ENCODE results near the gene IST1.
"Not testable (repeated sequence)": the region's sequence is repeated elsewhere in the genome, so short reads cannot be mapped to it uniquely, and the experiment has no call there.

The IST1 gene

GRCh38 chr16:71865173-71865863, 30.0 kb upstream of the IST1 start:
- H3K4me3 Mint-ChIP-seq: no peak overlapping the region
- H3K27ac Mint-ChIP-seq: no peak overlapping the region
- no peaks in the 10 kb centered on the region for H3K9me3 Mint-ChIP-seq
- DNase-seq (ENCODE audit: low spot score): no peak
- H3K27me3 Mint-ChIP-seq (ENCODE audit: low read depth): no peaks in the 10 kb centered on the region
- peaks cover 4% of the 10 kb centered on the region for H3K4me1 Mint-ChIP-seq (ENCODE audit: low read depth)
- H3K36me3 Mint-ChIP-seq (ENCODE audit: low read depth): peaks cover 9% of the 10 kb centered on the region

GRCh38 chr16:71867175-71867574, 28.2 kb upstream of the IST1 start:
- H3K9me3 Mint-ChIP-seq; DNase-seq (ENCODE audit: low spot score); H3K27me3 Mint-ChIP-seq (ENCODE audit: low read depth); H3K4me1 Mint-ChIP-seq (ENCODE audit: low read depth); H3K4me3 Mint-ChIP-seq; H3K27ac Mint-ChIP-seq: not testable (repeated sequence)
- H3K36me3 Mint-ChIP-seq (ENCODE audit: low read depth): peaks cover 14% of the 10 kb centered on the region

- Mint-ChIP-seq H3K4me1 (ENCODE audit: low read depth) (peaks cover 15% of the 10 kb centered on the region), H3K27ac (no peak overlapping the region), H3K36me3 (ENCODE audit: low read depth) (peaks cover 14% of the 10 kb centered on the region), H3K27me3 (ENCODE audit: low read depth) (no peaks in the 10 kb centered on the region), H3K4me3 (no peak overlapping the region), H3K9me3 (no peaks in the 10 kb centered on the region)
- DNase-seq (ENCODE audit: low spot score): no peak
Observed at GRCh38 chr16:71867939-71868338, 27.4 kb upstream of the IST1 start.

GRCh38 chr16:71869089-71869488, 26.2 kb upstream of the IST1 start:
- Mint-ChIP-seq H3K27me3 (ENCODE audit: low read depth) (no peaks in the 10 kb centered on the region), H3K4me1 (ENCODE audit: low read depth) (peaks cover 19% of the 10 kb centered on the region), H3K36me3 (ENCODE audit: low read depth) (peaks cover 17% of the 10 kb centered on the region), H3K27ac (no peak overlapping the region), H3K9me3 (no peaks in the 10 kb centered on the region), H3K4me3 (no peak overlapping the region)
- DNase-seq (ENCODE audit: low spot score): no peak

- H3K27me3 Mint-ChIP-seq (ENCODE audit: low read depth): no peaks in the 10 kb centered on the region
- no peak overlapping the region for H3K27ac Mint-ChIP-seq
- H3K4me1 Mint-ChIP-seq (ENCODE audit: low read depth): peaks cover 19% of the 10 kb centered on the region
- H3K36me3 Mint-ChIP-seq (ENCODE audit: low read depth): peaks cover 14% of the 10 kb centered on the region
- H3K9me3 Mint-ChIP-seq: no peaks in the 10 kb centered on the region
- DNase-seq (ENCODE audit: low spot score): no peak
- H3K4me3 Mint-ChIP-seq: no peak overlapping the region
Observed at GRCh38 chr16:71870818-71871217, 24.5 kb upstream of the IST1 start.

- H3K27ac Mint-ChIP-seq: peak overlapping the region; percentile 87
- DNase-seq (ENCODE audit: low spot score): no peak
- peaks cover 14% of the 10 kb centered on the region for H3K36me3 Mint-ChIP-seq (ENCODE audit: low read depth)
- no peaks in the 10 kb centered on the region for H3K27me3 Mint-ChIP-seq (ENCODE audit: low read depth)
- no peaks in the 10 kb centered on the region for H3K9me3 Mint-ChIP-seq
- peak overlapping the region; percentile 71 for H3K4me3 Mint-ChIP-seq
- peaks cover 19% of the 10 kb centered on the region for H3K4me1 Mint-ChIP-seq (ENCODE audit: low read depth)
Observed at GRCh38 chr16:71873199-71873598, 22.1 kb upstream of the IST1 start.

GRCh38 chr16:71878911-71879310, 16.4 kb upstream of the IST1 start:
- Mint-ChIP-seq H3K9me3 (no peaks in the 10 kb centered on the region), H3K4me1 (ENCODE audit: low read depth) (peaks cover 35% of the 10 kb centered on the region), H3K4me3 (no peak overlapping the region), H3K27me3 (ENCODE audit: low read depth) (no peaks in the 10 kb centered on the region), H3K27ac (no peak overlapping the region), H3K36me3 (ENCODE audit: low read depth) (peaks cover 19% of the 10 kb centered on the region)
- no peak for DNase-seq (ENCODE audit: low spot score)

- Mint-ChIP-seq H3K4me3 (peak overlapping the region; percentile 34), H3K27me3 (ENCODE audit: low read depth) (peaks cover 2% of the 10 kb centered on the region), H3K27ac (no peak overlapping the region), H3K9me3 (no peaks in the 10 kb centered on the region), H3K36me3 (ENCODE audit: low read depth) (peaks cover 19% of the 10 kb centered on the region), H3K4me1 (ENCODE audit: low read depth) (peaks cover 41% of the 10 kb centered on the region)
- DNase-seq (ENCODE audit: low spot score): no peak
Observed at GRCh38 chr16:71880176-71880575, 15.2 kb upstream of the IST1 start.

- H3K27me3 Mint-ChIP-seq (ENCODE audit: low read depth): peaks cover 8% of the 10 kb centered on the region
- peaks cover 16% of the 10 kb centered on the region for H3K36me3 Mint-ChIP-seq (ENCODE audit: low read depth)
- peak; percentile 75 for DNase-seq (ENCODE audit: low spot score)
- peak overlapping the region; percentile 85 for H3K27ac Mint-ChIP-seq
- peak overlapping the region; percentile 86 for H3K4me3 Mint-ChIP-seq
- no peaks in the 10 kb centered on the region for H3K9me3 Mint-ChIP-seq
- H3K4me1 Mint-ChIP-seq (ENCODE audit: low read depth): peaks cover 47% of the 10 kb centered on the region
Observed at GRCh38 chr16:71882505-71883167, 12.7 kb upstream of the IST1 start.

- Mint-ChIP-seq H3K4me1 (ENCODE audit: low read depth) (peaks cover 47% of the 10 kb centered on the region), H3K27ac (peak overlapping the region; percentile 85), H3K27me3 (ENCODE audit: low read depth) (peaks cover 8% of the 10 kb centered on the region), H3K36me3 (ENCODE audit: low read depth) (peaks cover 16% of the 10 kb centered on the region), H3K9me3 (no peaks in the 10 kb centered on the region), H3K4me3 (peak overlapping the region; percentile 86)
- DNase-seq (ENCODE audit: low spot score): peak; percentile 46
Observed at GRCh38 chr16:71883168-71883848, 12.0 kb upstream of the IST1 start.

- Mint-ChIP-seq H3K4me3 (peak within 1 kb of the TSS; percentile 96), H3K27ac (peak within 1 kb of the TSS; percentile 93), H3K27me3 (ENCODE audit: low read depth) (peaks cover 8% of the 10 kb centered on the region), H3K36me3 (ENCODE audit: low read depth) (peaks cover 13% of the 10 kb centered on the region), H3K4me1 (ENCODE audit: low read depth) (peaks cover 47% of the 10 kb centered on the region), H3K9me3 (no peaks in the 10 kb centered on the region)
- peak; percentile 79 for DNase-seq (ENCODE audit: low spot score)
Observed at GRCh38 chr16:71883849-71884638, 11.3 kb upstream of the IST1 start, which contains the start of gene ZNF821. Gene ZNF821 (minus strand): TSS chr16:71884182. CDS start chr16:71879946, 4,236 bp downstream.

- H3K4me3 Mint-ChIP-seq: peak overlapping the region; percentile 96
- no peaks in the 10 kb centered on the region for H3K9me3 Mint-ChIP-seq
- no peak for DNase-seq (ENCODE audit: low spot score)
Observed at GRCh38 chr16:71885261-71885650, 10.1 kb upstream of the IST1 start.

GRCh38 chr16:71889147-71889546, 6.2 kb upstream of the IST1 start:
- Mint-ChIP-seq H3K27me3 (ENCODE audit: low read depth) (peaks cover 8% of the 10 kb centered on the region), H3K9me3 (no peaks in the 10 kb centered on the region), H3K36me3 (ENCODE audit: low read depth) (no peaks in the 10 kb centered on the region), H3K4me3 (no peak overlapping the region), H3K27ac (no peak overlapping the region), H3K4me1 (ENCODE audit: low read depth) (peaks cover 18% of the 10 kb centered on the region)
- no peak for DNase-seq (ENCODE audit: low spot score)

More at GRCh38 chr16:71885261-71885650, 10.1 kb upstream of the IST1 start:
- Mint-ChIP-seq H3K36me3 (ENCODE audit: low read depth) (peaks cover under 1% of the 10 kb centered on the region), H3K4me1 (ENCODE audit: low read depth) (peaks cover 37% of the 10 kb centered on the region), H3K27me3 (ENCODE audit: low read depth) (peaks cover 8% of the 10 kb centered on the region), H3K27ac (peak overlapping the region; percentile 64)
